Measurements from ENCODE around the gene CBFA2T3. TPM values are rescaled to one million over a fixed set of nuclear protein-coding genes. Genes with fewer than 3 reads are reported as not detected.
A peak's percentile ranks its signal among the peaks of the same experiment; 100 is the strongest.

CBFA2T3 gene
- total RNA-seq, 4 donors from 2014 or later: 4.0 to 18.5 (median 5.5) TPM

- Histone ChIP-seq H3K27me3 (peaks cover 45% of the 10 kb centered on the region), H3K4me1 (peaks cover 0 to 4% (median 0%) of the 10 kb centered on the region in 4 donors), H3K36me3 (no peaks in the 10 kb centered on the region), H3K27ac (no peak overlapping the region), H3K9me3 (no peaks in the 10 kb centered on the region), H3K4me3 (no peak overlapping the region)
- DNase-seq: peak; percentile 51
- 5 to 31% methylated on average over 4 to 37 of the region's 37 CpGs for WGBS, 2 donors (ENCODE audit: low coverage in 1 of 2)
- in situ Hi-C loops (cut with MboI; ENCODE audit: low pct_ligation_motif_present in 1 of 4, low pct_unique_long_range_greater_than_20kb in 1 of 4, low sequenced_read_pairs in 3 of 4): no loop called here
- intact Hi-C loops (cut with DNase I; ENCODE audit: low total_unique reads): no loop called here
- TF ChIP-seq EP300 (IDR thresholded peaks at IDR 0.05; ENCODE audit: low read depth) (no peak), CTCF (IDR thresholded peaks at IDR 0.05) (no peak), POLR2A (IDR thresholded peaks at IDR 0.05) (no peak), POLR2AphosphoS5 (IDR thresholded peaks at IDR 0.05) (no peak)
Measured at GRCh38 chr16:88870608-88871348, 106.2 kb downstream of the CBFA2T3 start.

DNA sequence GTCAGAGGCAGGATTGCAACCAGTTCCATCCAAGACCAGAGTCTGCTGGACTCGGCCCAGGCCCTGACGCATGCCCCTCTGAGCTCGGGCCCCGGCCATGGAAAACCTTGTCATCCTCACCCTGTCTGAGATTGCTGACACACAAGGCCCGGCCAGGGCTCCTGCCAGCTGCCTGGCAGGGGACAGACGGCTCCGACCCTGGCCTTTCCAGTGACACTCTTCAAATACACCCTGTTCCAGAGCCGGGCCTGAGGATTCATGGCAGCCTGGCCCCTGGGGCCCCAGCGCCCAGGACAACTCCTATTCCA, 107.4 kb downstream of the CBFA2T3 start:
- intact Hi-C loops (cut with DNase I; ENCODE audit: low total_unique reads) (no loop called here), in situ Hi-C loops (cut with MboI; ENCODE audit: low pct_ligation_motif_present in 1 of 4, low pct_unique_long_range_greater_than_20kb in 1 of 4, low sequenced_read_pairs in 3 of 4) (no loop called here)
- peaks cover 45% of the 10 kb centered on the region for H3K27me3 ChIP-seq
- TF ChIP-seq POLR2A (IDR thresholded peaks at IDR 0.05) (no peak), CTCF (IDR thresholded peaks at IDR 0.05) (no peak), POLR2AphosphoS5 (IDR thresholded peaks at IDR 0.05) (no peak), EP300 (IDR thresholded peaks at IDR 0.05; ENCODE audit: low read depth) (no peak)
- peaks cover 0 to 4% (median 0%) of the 10 kb centered on the region in 4 donors for H3K4me1 ChIP-seq
- DNase-seq: no peak
- no peaks in the 10 kb centered on the region for H3K9me3 ChIP-seq
- WGBS, 2 donors (ENCODE audit: low coverage in 1 of 2): 80% methylated on average over 8 of the region's 9 CpGs; no CpG with 5 or more reads in 1 of the 2 donors
- H3K27ac ChIP-seq: no peak overlapping the region
- no peaks in the 10 kb centered on the region for H3K36me3 ChIP-seq
- no peak overlapping the region for H3K4me3 ChIP-seq

- Histone ChIP-seq H3K4me3 (no peak overlapping the region), H3K27me3 (peaks cover 45% of the 10 kb centered on the region), H3K36me3 (no peaks in the 10 kb centered on the region), H3K27ac (no peak overlapping the region), H3K9me3 (no peaks in the 10 kb centered on the region), H3K4me1 (peaks cover 0 to 4% (median 0%) of the 10 kb centered on the region in 4 donors)
- WGBS, 2 donors (ENCODE audit: low coverage in 1 of 2): 84 to 89% methylated on average over 7 to 26 of the region's 27 CpGs
- intact Hi-C loops (cut with DNase I; ENCODE audit: low total_unique reads): no loop called here
- no peak for DNase-seq
- TF ChIP-seq POLR2A (IDR thresholded peaks at IDR 0.05): no peak
- TF ChIP-seq POLR2AphosphoS5 (IDR thresholded peaks at IDR 0.05): no peak
- no peak for TF ChIP-seq CTCF (IDR thresholded peaks at IDR 0.05)
- TF ChIP-seq EP300 (IDR thresholded peaks at IDR 0.05; ENCODE audit: low read depth): no peak
- in situ Hi-C loops (cut with MboI; ENCODE audit: low pct_ligation_motif_present in 1 of 4, low pct_unique_long_range_greater_than_20kb in 1 of 4, low sequenced_read_pairs in 3 of 4): no loop called here
Measured at GRCh38 chr16:88868974-88869672, 107.9 kb downstream of the CBFA2T3 start.

DNA sequence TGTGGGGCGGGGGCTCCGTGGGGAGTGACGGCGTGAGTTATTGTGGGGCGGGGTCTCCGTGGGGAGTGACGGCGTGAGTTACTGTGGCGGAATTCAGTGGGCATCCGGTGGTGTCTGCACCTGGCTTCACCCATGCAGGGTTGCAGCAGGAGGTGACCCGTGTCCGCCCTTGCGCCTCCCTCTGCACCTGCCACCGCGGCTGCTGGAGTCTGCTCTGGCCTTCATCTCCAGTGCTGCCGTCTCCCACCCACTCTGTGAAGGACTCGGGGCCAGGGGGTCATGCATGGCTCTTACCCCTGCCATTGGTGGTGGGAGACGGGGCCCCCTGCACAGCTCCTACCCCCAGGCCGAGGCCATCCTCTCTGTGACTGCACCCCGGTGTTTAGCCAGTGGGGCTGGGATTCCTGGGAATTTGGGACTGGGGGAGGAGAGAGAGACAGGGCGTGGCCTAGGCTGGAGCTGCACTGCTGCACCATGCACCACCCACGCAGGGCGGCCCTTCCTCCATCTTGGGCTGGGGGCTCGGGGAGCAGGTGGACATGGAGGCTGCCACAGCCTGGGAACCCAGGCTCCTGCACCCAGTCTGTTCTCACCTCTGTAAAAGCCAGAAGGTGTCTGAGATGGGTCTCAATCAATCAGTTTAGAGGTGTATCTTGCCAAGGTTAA, 109.3 kb downstream of the CBFA2T3 start:
- Histone ChIP-seq H3K27ac (no peak overlapping the region), H3K9me3 (no peaks in the 10 kb centered on the region), H3K36me3 (no peaks in the 10 kb centered on the region), H3K4me3 (no peak overlapping the region), H3K4me1 (peaks cover 0 to 4% (median 0%) of the 10 kb centered on the region in 4 donors), H3K27me3 (peaks cover 45% of the 10 kb centered on the region)
- DNase-seq: no peak
- WGBS, 2 donors (ENCODE audit: low coverage in 1 of 2): 20 to 79% methylated on average over 1 to 23 of the region's 24 CpGs
- TF ChIP-seq CTCF (IDR thresholded peaks at IDR 0.05): no peak
- TF ChIP-seq EP300 (IDR thresholded peaks at IDR 0.05; ENCODE audit: low read depth): no peak
- TF ChIP-seq POLR2A (IDR thresholded peaks at IDR 0.05): no peak
- no peak for TF ChIP-seq POLR2AphosphoS5 (IDR thresholded peaks at IDR 0.05)
- in situ Hi-C loops (cut with MboI; ENCODE audit: low pct_ligation_motif_present in 1 of 4, low pct_unique_long_range_greater_than_20kb in 1 of 4, low sequenced_read_pairs in 3 of 4): no loop called here
- intact Hi-C loops (cut with DNase I; ENCODE audit: low total_unique reads): no loop called here
